Suprapubic skin (tissue), 4 donors: Measurements from ENCODE around the gene RPS21.

Experiments
- POLR2A ChIP-seq, 2 donors: fragments of 450-650 bp; IDR thresholded peaks; one replicate each; pipeline ENCODE4 v1.6.1; 2017; ENCODE audit warnings: antibody characterized with exemption in 2 of 2, mild to moderate bottlenecking in 2 of 2, moderate library complexity in 2 of 2
- POLR2AphosphoS5 ChIP-seq, 3 donors: sonication (generic); formaldehyde crosslinking; IDR thresholded peaks; one replicate each; pipeline ENCODE4 v1.6.1; 2017; ENCODE audit warnings: antibody characterized with exemption in 3 of 3
- TF ChIP-seq, protein P1 (sequence below), 2 donors: fragments of 200-600 bp in 1 of 2; fragments of 450-650 bp in 1 of 2; sonication (generic) in 1 of 2; IDR thresholded peaks; one replicate each; pipeline ENCODE4 v1.5.1; 2016 to 2019; ENCODE audit warnings: antibody characterized with exemption in 2 of 2, mild to moderate bottlenecking in 1 of 2, moderate library complexity in 1 of 2

DNA sequence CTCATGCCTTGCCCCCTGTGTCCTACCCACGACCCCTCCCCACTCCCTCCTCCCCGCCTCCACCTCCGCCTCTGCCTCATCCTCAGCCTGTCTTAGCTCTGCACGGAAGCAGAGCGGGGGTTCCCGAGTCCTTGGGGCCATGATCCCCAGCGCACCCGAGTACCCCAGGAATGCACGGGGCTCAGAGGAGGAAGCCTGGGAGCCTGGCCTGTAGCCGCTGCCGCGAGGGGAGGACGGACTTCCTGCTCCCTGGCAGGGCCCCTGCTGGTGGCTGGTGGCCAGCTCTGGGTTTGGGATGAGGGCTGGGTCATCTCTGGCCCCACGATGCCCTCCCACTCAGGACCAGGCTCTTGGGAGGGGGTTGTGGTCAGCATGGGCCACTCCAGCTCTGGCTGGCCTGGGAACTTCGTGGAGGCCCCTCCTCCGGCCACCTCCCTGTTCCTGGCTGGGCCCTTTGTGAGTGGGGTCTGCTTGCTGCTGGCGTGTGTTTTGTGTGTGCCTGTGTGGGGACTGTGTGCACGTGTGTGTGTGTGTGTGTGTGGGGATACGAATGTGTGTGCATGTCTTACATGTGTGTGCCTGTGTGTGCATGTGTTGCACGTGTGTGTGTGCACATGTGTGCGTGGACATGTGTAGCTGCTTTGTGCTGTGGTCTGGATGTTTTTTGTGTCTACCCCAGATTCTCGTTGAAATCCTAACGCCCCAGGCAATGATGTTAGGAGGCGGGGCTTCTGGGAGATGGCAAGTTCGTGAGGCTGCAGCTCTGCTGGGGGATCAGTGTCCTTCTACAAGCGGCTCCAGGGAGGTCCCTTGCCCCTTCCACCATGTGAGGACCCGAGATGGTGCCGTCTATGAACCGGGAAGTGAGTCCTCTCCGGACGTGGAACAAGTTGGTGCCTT is 41.7 kb downstream of the RPS21 start:
- TF ChIP-seq, protein P1, sequence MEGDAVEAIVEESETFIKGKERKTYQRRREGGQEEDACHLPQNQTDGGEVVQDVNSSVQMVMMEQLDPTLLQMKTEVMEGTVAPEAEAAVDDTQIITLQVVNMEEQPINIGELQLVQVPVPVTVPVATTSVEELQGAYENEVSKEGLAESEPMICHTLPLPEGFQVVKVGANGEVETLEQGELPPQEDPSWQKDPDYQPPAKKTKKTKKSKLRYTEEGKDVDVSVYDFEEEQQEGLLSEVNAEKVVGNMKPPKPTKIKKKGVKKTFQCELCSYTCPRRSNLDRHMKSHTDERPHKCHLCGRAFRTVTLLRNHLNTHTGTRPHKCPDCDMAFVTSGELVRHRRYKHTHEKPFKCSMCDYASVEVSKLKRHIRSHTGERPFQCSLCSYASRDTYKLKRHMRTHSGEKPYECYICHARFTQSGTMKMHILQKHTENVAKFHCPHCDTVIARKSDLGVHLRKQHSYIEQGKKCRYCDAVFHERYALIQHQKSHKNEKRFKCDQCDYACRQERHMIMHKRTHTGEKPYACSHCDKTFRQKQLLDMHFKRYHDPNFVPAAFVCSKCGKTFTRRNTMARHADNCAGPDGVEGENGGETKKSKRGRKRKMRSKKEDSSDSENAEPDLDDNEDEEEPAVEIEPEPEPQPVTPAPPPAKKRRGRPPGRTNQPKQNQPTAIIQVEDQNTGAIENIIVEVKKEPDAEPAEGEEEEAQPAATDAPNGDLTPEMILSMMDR (IDR thresholded peaks at IDR 0.05) = no peak
- no peak for TF ChIP-seq POLR2AphosphoS5 (IDR thresholded peaks at IDR 0.05)
- TF ChIP-seq POLR2A (IDR thresholded peaks at IDR 0.05) = no peak
